Ovary (tissue), 3 donors: ENCODE data around the gene CSAD.

ENCODE experiments used
- POLR2A ChIP-seq: fragments of 450-650 bp; IDR thresholded peaks from one replicate; pipeline ENCODE4 v1.6.1; 2017; ENCODE audit warnings: antibody characterized with exemption, mild to moderate bottlenecking, moderate library complexity
- TF ChIP-seq, protein P1 (sequence below), 3 donors: fragments of 450-650 bp in 2 of 3; fragments of 200-600 bp in 1 of 3; IDR thresholded peaks; one replicate each; pipeline versions ENCODE4 v1.5.1 to v1.8.0; 2016 to 2022; ENCODE audit warnings: antibody characterized with exemption in 3 of 3, mild to moderate bottlenecking in 1 of 3
- donor health status: DM: no; HTN: no; CAD: no.

GRCh38 chr12:53179687-53180219 is 972 bp downstream of the CSAD start:
- TF ChIP-seq, protein P1, sequence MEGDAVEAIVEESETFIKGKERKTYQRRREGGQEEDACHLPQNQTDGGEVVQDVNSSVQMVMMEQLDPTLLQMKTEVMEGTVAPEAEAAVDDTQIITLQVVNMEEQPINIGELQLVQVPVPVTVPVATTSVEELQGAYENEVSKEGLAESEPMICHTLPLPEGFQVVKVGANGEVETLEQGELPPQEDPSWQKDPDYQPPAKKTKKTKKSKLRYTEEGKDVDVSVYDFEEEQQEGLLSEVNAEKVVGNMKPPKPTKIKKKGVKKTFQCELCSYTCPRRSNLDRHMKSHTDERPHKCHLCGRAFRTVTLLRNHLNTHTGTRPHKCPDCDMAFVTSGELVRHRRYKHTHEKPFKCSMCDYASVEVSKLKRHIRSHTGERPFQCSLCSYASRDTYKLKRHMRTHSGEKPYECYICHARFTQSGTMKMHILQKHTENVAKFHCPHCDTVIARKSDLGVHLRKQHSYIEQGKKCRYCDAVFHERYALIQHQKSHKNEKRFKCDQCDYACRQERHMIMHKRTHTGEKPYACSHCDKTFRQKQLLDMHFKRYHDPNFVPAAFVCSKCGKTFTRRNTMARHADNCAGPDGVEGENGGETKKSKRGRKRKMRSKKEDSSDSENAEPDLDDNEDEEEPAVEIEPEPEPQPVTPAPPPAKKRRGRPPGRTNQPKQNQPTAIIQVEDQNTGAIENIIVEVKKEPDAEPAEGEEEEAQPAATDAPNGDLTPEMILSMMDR (IDR thresholded peaks at IDR 0.05): no peak
- TF ChIP-seq POLR2A: no peak
